Measurements from ENCODE around the gene MAPK10.

The MAPK10 gene

GRCh38 chr4:86013621-86014020 is 346.2 kb downstream of the MAPK10 start:
- no peak for TF ChIP-seq EZH2phosphoT487 (IDR thresholded peaks at IDR 0.05; ENCODE audit: borderline replicate concordance)
- no peak for TF ChIP-seq CTCF (conservative IDR thresholded peaks at IDR 0.05; ENCODE audit: low read length)

GRCh38 chr4:86011117-86011516 is 348.7 kb downstream of the MAPK10 start:
- H4K20me1 ChIP-seq (ENCODE audit: insufficient read depth, low read length, poor library complexity, severe bottlenecking) = no peaks in the 10 kb centered on the region
- H3K9me3 ChIP-seq (ENCODE audit: insufficient read depth, low read depth, low read length) = no peaks in the 10 kb centered on the region
- no peaks in the 10 kb centered on the region for H3K27me3 ChIP-seq (ENCODE audit: insufficient read depth, low read length, poor library complexity, severe bottlenecking)
- H3F3A ChIP-seq (ENCODE audit: low read depth) = no peaks in the 10 kb centered on the region
- H3K9ac ChIP-seq (ENCODE audit: low read depth, low read length, poor library complexity, severe bottlenecking) = no peak overlapping the region
- H3K4me1 ChIP-seq (ENCODE audit: insufficient read depth, low read length, poor library complexity, severe bottlenecking) = peaks cover 12% of the 10 kb centered on the region
- no peak overlapping the region for H3K4me3 ChIP-seq (ENCODE audit: low read length, poor library complexity, severe bottlenecking)
- no peaks in the 10 kb centered on the region for H3K9me2 ChIP-seq (replicated peaks; ENCODE audit: low read depth, low read length)
- no peak for TF ChIP-seq EZH2phosphoT487 (IDR thresholded peaks at IDR 0.05; ENCODE audit: borderline replicate concordance)
- no peak for TF ChIP-seq CTCF (conservative IDR thresholded peaks at IDR 0.05; ENCODE audit: low read length)
- no peaks in the 10 kb centered on the region for H3K79me2 ChIP-seq (ENCODE audit: insufficient read depth, low read length)
- no peaks in the 10 kb centered on the region for H3K36me3 ChIP-seq (ENCODE audit: insufficient read depth, low read length)
- H2AFZ ChIP-seq (ENCODE audit: low read length) = no peak overlapping the region
- H3K4me2 ChIP-seq (ENCODE audit: low read depth, low read length, poor library complexity, severe bottlenecking) = no peak overlapping the region

More at GRCh38 chr4:86013621-86014020, 346.2 kb downstream of the MAPK10 start:
- Histone ChIP-seq H3K9ac (ENCODE audit: low read depth, low read length, poor library complexity, severe bottlenecking) (no peak overlapping the region), H3K4me3 (ENCODE audit: low read length, poor library complexity, severe bottlenecking) (no peak overlapping the region), H3K9me2 (replicated peaks; ENCODE audit: low read depth, low read length) (no peaks in the 10 kb centered on the region), H3F3A (ENCODE audit: low read depth) (no peaks in the 10 kb centered on the region), H4K20me1 (ENCODE audit: insufficient read depth, low read length, poor library complexity, severe bottlenecking) (no peaks in the 10 kb centered on the region), H3K36me3 (ENCODE audit: insufficient read depth, low read length) (no peaks in the 10 kb centered on the region), H3K27me3 (ENCODE audit: insufficient read depth, low read length, poor library complexity, severe bottlenecking) (no peaks in the 10 kb centered on the region), H3K79me2 (ENCODE audit: insufficient read depth, low read length) (no peaks in the 10 kb centered on the region), H2AFZ (ENCODE audit: low read length) (no peak overlapping the region), H3K9me3 (ENCODE audit: insufficient read depth, low read depth, low read length) (no peaks in the 10 kb centered on the region), H3K4me2 (ENCODE audit: low read depth, low read length, poor library complexity, severe bottlenecking) (no peak overlapping the region), H3K4me1 (ENCODE audit: insufficient read depth, low read length, poor library complexity, severe bottlenecking) (peaks cover 12% of the 10 kb centered on the region)

- TF ChIP-seq CTCF (conservative IDR thresholded peaks at IDR 0.05; ENCODE audit: low read length) = no peak
- no peak for TF ChIP-seq EZH2phosphoT487 (IDR thresholded peaks at IDR 0.05; ENCODE audit: borderline replicate concordance)
- H3K9me2 ChIP-seq (replicated peaks; ENCODE audit: low read depth, low read length) = no peaks in the 10 kb centered on the region
- H3K4me3 ChIP-seq (ENCODE audit: low read length, poor library complexity, severe bottlenecking) = no peak overlapping the region
Observed at GRCh38 chr4:86007042-86007441, 352.8 kb downstream of the MAPK10 start.

More at GRCh38 chr4:86007042-86007441, 352.8 kb downstream of the MAPK10 start:
- H3K27me3 ChIP-seq (ENCODE audit: insufficient read depth, low read length, poor library complexity, severe bottlenecking) = no peaks in the 10 kb centered on the region
- no peaks in the 10 kb centered on the region for H3F3A ChIP-seq (ENCODE audit: low read depth)
- H2AFZ ChIP-seq (ENCODE audit: low read length) = no peak overlapping the region
- no peak overlapping the region for H3K9ac ChIP-seq (ENCODE audit: low read depth, low read length, poor library complexity, severe bottlenecking)
- no peak overlapping the region for H3K4me2 ChIP-seq (ENCODE audit: low read depth, low read length, poor library complexity, severe bottlenecking)
- no peaks in the 10 kb centered on the region for H3K9me3 ChIP-seq (ENCODE audit: insufficient read depth, low read depth, low read length)
- H3K79me2 ChIP-seq (ENCODE audit: insufficient read depth, low read length) = no peaks in the 10 kb centered on the region
- H3K4me1 ChIP-seq (ENCODE audit: insufficient read depth, low read length, poor library complexity, severe bottlenecking) = no peaks in the 10 kb centered on the region
- no peaks in the 10 kb centered on the region for H3K36me3 ChIP-seq (ENCODE audit: insufficient read depth, low read length)
- H4K20me1 ChIP-seq (ENCODE audit: insufficient read depth, low read length, poor library complexity, severe bottlenecking) = no peaks in the 10 kb centered on the region

All from Loucy (cell line).